ENCODE results near the gene CHKB. TPM values are rescaled to one million over a fixed set of nuclear protein-coding genes. Genes with fewer than 3 reads are reported as not detected.
A peak's percentile ranks its signal among the peaks of the same experiment; 100 is the strongest.

CHKB gene
- total RNA-seq, 1 donor from 2014 or later, result 88.7 TPM

DNA sequence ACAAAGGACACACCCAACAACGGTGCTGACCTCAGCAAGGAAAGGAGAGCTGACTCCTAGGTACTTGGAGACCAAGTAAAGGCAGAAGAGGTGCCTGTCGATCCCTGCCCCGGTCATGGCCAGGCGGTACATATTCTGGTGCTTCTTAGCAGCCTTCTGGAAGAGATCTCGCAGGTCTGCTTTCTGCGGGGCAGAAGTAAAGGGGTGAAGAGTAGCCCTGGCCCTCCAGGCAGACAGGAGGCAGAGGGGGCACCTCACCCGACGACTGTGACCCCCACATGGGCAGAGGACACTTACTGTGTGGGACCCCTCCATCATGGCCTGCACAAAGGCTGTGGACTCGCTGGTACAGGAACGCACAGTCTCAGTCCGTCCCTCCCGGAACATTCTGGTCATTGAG lies 11.8 kb downstream of the CHKB start:
- DNase-seq (ENCODE audit: low spot score), result no peak
- Mint-ChIP-seq H3K4me3 (no peak overlapping the region), H3K4me1 (ENCODE audit: low read depth) (no peaks in the 10 kb centered on the region), H3K9me3 (no peaks in the 10 kb centered on the region), H3K27ac (no peak overlapping the region), H3K36me3 (ENCODE audit: low read depth) (peaks cover 33% of the 10 kb centered on the region), H3K27me3 (ENCODE audit: insufficient read depth) (peaks cover 3% of the 10 kb centered on the region)
- intact Hi-C loops (cut with micrococcal nuclease), result no loop called here

DNA sequence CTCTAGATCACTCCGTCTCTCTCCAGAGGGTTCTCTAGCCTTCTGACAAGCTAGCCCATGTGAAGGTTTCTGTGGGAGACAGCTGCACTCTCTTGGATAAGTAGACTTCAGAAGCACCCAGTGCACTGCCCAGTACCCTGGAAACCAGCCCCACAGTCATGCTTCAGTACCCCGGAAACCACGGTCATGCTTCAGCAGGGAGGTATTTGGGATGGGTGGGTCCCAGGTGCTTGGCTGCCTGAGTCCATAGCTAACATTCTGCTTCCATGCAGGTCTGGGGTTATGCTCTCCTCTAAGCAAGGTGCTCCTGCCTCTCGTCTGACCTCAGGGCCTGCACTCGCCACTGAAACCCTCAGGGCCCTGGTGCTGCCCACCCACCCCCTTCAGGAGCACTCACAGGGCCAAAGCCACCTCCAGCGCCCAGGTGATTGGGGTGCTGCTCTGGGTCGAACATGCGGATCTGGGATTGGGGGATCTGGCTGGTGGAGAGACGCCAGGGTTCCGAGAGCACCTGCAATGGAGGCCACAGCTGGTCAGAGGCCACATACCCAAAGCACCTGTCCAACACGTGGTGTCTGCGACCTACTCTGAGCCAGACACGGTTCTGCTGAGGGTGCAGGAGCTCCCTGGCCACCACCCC lies 12.6 kb downstream of the CHKB start:
- Mint-ChIP-seq H3K4me3 (no peak overlapping the region), H3K9me3 (no peaks in the 10 kb centered on the region), H3K27ac (no peak overlapping the region), H3K27me3 (ENCODE audit: insufficient read depth) (peaks cover 3% of the 10 kb centered on the region), H3K4me1 (ENCODE audit: low read depth) (no peaks in the 10 kb centered on the region), H3K36me3 (ENCODE audit: low read depth) (peaks cover 27% of the 10 kb centered on the region)
- intact Hi-C loops (cut with micrococcal nuclease), result no loop called here
- no peak for DNase-seq (ENCODE audit: low spot score)

DNA sequence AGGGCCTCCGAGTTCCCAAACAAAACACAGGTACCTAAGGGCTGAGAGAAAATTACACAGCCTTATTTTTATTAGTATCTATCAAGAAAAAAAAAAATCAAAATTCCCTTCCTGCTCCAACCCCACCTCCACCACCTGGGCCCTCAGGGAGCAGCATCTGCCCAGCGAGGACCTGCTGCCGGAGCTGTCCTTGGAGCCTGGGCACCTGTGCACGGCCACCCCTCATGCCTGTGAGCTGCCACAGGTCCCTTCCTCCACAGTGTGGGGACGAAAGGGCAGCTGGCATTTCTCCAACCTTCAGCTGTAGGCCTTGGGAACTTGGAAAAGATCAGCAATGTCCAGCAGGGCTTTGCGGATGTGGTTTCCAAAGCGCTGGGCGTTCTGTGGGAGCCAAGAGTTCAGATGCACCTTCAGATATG lies 13.6 kb downstream of the CHKB start:
- no peak overlapping the region for H3K4me3 Mint-ChIP-seq
- no peak for DNase-seq (ENCODE audit: low spot score)
- H3K4me1 Mint-ChIP-seq (ENCODE audit: low read depth), result no peaks in the 10 kb centered on the region
- no peaks in the 10 kb centered on the region for H3K9me3 Mint-ChIP-seq
- peaks cover 27% of the 10 kb centered on the region for H3K36me3 Mint-ChIP-seq (ENCODE audit: low read depth)
- no peak overlapping the region for H3K27ac Mint-ChIP-seq
- intact Hi-C loops (cut with micrococcal nuclease), result no loop called here
- peaks cover 3% of the 10 kb centered on the region for H3K27me3 Mint-ChIP-seq (ENCODE audit: insufficient read depth)

GRCh38 chr22:50568626-50569025 lies 14.0 kb downstream of the CHKB start:
- intact Hi-C loops (cut with micrococcal nuclease), result no loop called here

DNA sequence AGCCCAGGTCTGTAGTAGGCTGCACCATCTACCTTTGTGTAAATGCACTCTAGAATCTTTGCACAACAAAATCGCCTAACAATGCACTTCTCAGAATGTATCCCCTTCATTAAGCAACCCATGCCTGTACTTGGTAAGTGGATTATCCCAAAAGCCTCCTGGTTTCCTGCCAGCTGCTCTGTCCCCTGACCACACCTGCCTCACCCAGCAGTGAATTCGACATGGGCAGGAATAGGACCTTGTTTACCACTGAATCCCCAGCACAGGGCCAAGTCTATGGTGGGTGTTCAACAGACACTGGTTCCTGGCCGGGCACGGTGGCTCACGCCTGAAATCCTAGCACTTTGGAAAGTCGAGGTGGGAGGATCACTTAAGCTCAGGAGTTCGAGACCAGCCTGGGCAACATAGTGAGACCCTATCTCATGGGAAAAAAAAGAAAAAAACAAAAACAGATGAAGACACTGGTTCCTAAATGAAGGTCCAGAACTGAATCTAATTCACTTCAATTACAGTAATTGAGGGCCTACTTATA lies 14.9 kb downstream of the CHKB start:
- Mint-ChIP-seq H3K4me3 (no peak overlapping the region), H3K4me1 (ENCODE audit: low read depth) (peaks cover 9% of the 10 kb centered on the region), H3K27me3 (ENCODE audit: insufficient read depth) (peaks cover 3% of the 10 kb centered on the region), H3K27ac (no peak overlapping the region), H3K36me3 (ENCODE audit: low read depth) (peaks cover 25% of the 10 kb centered on the region), H3K9me3 (no peaks in the 10 kb centered on the region)
- intact Hi-C loops (cut with micrococcal nuclease), result no loop called here
- DNase-seq (ENCODE audit: low spot score), result no peak

More at GRCh38 chr22:50568626-50569025, 14.0 kb downstream of the CHKB start:
- H3K36me3 Mint-ChIP-seq (ENCODE audit: low read depth), result peaks cover 27% of the 10 kb centered on the region
- no peak overlapping the region for H3K27ac Mint-ChIP-seq
- H3K4me1 Mint-ChIP-seq (ENCODE audit: low read depth), result peaks cover under 1% of the 10 kb centered on the region
- peaks cover 3% of the 10 kb centered on the region for H3K27me3 Mint-ChIP-seq (ENCODE audit: insufficient read depth)
- no peak overlapping the region for H3K4me3 Mint-ChIP-seq
- no peak for DNase-seq (ENCODE audit: low spot score)
- no peaks in the 10 kb centered on the region for H3K9me3 Mint-ChIP-seq

DNA sequence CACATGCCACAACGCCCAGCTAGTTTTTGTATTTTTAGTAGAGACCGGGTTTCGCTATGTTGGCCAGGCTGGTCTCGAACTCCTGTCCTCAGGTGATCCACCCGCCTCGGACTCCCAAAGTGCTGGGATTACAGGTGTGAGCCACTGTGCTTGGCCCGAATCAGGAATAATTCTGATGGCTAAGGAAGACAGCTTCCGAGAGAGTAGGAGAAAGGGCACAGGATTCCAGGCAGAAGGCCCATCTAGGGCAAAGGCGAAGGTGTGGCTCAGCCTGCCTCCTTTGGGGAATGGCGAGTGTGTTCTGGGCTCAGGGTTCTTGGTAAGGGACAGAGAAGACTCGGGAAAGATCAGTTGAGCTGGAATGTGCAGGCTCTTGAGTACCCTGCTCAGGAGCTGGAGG lies 18.4 kb downstream of the CHKB start:
- peaks cover 9% of the 10 kb centered on the region for H3K27me3 Mint-ChIP-seq (ENCODE audit: insufficient read depth)
- no peak for DNase-seq (ENCODE audit: low spot score)
- no peaks in the 10 kb centered on the region for H3K9me3 Mint-ChIP-seq
- intact Hi-C loops (cut with micrococcal nuclease), result no loop called here
- peaks cover 20% of the 10 kb centered on the region for H3K4me1 Mint-ChIP-seq (ENCODE audit: low read depth)
- no peak overlapping the region for H3K4me3 Mint-ChIP-seq
- peaks cover 7% of the 10 kb centered on the region for H3K36me3 Mint-ChIP-seq (ENCODE audit: low read depth)
- H3K27ac Mint-ChIP-seq, result no peak overlapping the region

- Mint-ChIP-seq H3K9me3 (no peaks in the 10 kb centered on the region), H3K27me3 (ENCODE audit: insufficient read depth) (peaks cover 9% of the 10 kb centered on the region), H3K4me1 (ENCODE audit: low read depth) (peaks cover 20% of the 10 kb centered on the region), H3K27ac (peak overlapping the region; percentile 77), H3K4me3 (peak overlapping the region; percentile 88), H3K36me3 (ENCODE audit: low read depth) (peaks cover 4% of the 10 kb centered on the region)
- intact Hi-C loops (cut with micrococcal nuclease), result loop anchor here (1.0 to 2.0 kb wide), 4 partner anchors 19 to 95 kb away; partner anchors contain the start of genes CHKB and NCAPH2
- no peak for DNase-seq (ENCODE audit: low spot score)
These were observed 19.1 kb downstream of the CHKB start for GRCh38 chr22:50563413-50564160.

- Mint-ChIP-seq H3K4me3 (peak within 1 kb of the TSS; percentile 88), H3K36me3 (ENCODE audit: low read depth) (peaks cover 2% of the 10 kb centered on the region), H3K27ac (peak within 1 kb of the TSS; percentile 77), H3K4me1 (ENCODE audit: low read depth) (peaks cover 20% of the 10 kb centered on the region), H3K9me3 (no peaks in the 10 kb centered on the region), H3K27me3 (ENCODE audit: insufficient read depth) (peaks cover 9% of the 10 kb centered on the region)
- intact Hi-C loops (cut with micrococcal nuclease), result loop anchor here (1.0 to 2.0 kb wide), 5 partner anchors 14 to 94 kb away; partner anchors contain the start of genes CHKB and NCAPH2
- DNase-seq (ENCODE audit: low spot score), result peak; percentile 98
These were observed 19.9 kb downstream of the CHKB start, which contains the start of gene SYCE3 for GRCh38 chr22:50562523-50563412. TSS of gene SYCE3 (minus strand) at chr22:50562919. CDS start at chr22:50556405, 6,514 bp downstream.

DNA sequence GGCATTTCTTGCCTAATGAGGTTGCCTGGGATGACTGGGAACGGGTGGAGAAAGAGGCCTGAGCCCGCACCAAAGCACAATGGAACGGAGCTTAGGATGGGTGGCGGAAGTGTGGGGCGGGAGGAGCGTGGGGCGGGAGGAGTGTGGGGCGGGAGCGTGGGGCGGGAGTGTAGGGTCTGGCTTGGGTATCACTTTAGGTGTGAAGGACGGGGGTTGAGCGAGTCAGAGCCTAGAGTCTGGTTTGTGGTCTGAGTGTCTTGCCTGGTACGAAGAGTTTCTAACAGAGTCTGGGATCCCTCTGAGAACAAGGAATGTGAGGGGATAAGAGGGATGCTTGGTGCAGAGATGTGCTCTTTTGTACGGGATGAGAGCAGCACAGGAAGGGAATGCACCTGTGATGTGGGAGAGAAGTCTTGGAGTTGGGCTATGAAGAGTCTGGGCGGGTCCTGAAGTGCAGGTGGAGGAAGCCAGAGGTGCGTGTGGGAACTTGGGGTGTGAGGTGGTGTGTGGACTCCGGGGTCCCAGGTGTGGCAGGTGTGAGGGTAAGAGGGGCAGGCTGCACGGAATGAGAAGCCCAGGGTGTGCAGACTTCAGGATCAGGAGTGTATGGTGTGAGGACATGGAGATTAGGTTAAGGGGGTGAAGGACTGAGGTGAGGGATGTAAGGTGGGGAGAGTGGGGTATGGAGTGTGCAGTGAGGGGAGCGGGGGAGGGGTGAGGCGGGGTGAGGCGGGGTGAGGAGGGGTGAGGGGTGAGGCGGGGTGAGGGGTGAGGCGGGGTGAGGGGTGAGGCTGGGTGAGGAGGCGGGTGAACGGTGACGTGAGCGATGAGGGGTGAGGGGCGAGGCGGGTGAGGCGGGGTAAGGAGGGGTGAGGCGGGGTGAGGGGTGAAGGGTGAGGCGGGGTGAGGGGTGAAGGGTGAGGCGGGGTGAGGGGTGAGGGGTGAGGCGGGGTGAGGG lies 21.0 kb downstream of the CHKB start:
- peaks cover 20% of the 10 kb centered on the region for H3K4me1 Mint-ChIP-seq (ENCODE audit: low read depth)
- peaks cover 9% of the 10 kb centered on the region for H3K27me3 Mint-ChIP-seq (ENCODE audit: insufficient read depth)
- H3K36me3 Mint-ChIP-seq (ENCODE audit: low read depth), result no peaks in the 10 kb centered on the region
- H3K9me3 Mint-ChIP-seq, result no peaks in the 10 kb centered on the region
- DNase-seq (ENCODE audit: low spot score), result no peak
- H3K27ac Mint-ChIP-seq, result peak overlapping the region; percentile 58
- intact Hi-C loops (cut with micrococcal nuclease), result loop anchor here (1.0 to 2.0 kb wide), 2 partner anchors 13 to 93 kb away; no protein-coding TSS in a partner anchor
- peak overlapping the region; percentile 71 for H3K4me3 Mint-ChIP-seq

GRCh38 chr22:50560034-50560433 lies 22.6 kb downstream of the CHKB start:
- intact Hi-C loops (cut with micrococcal nuclease), result no loop called here
- no peak for DNase-seq (ENCODE audit: low spot score)
- H3K9me3 Mint-ChIP-seq, result no peaks in the 10 kb centered on the region
- no peaks in the 10 kb centered on the region for H3K36me3 Mint-ChIP-seq (ENCODE audit: low read depth)
- H3K4me1 Mint-ChIP-seq (ENCODE audit: low read depth), result peaks cover 20% of the 10 kb centered on the region
- no peak overlapping the region for H3K4me3 Mint-ChIP-seq
- H3K27ac Mint-ChIP-seq, result no peak overlapping the region
- H3K27me3 Mint-ChIP-seq (ENCODE audit: insufficient read depth), result peaks cover 5% of the 10 kb centered on the region

GRCh38 chr22:50556703-50557102 lies 25.9 kb downstream of the CHKB start:
- Mint-ChIP-seq H3K4me1 (ENCODE audit: low read depth) (peaks cover 7% of the 10 kb centered on the region), H3K4me3 (no peak overlapping the region), H3K36me3 (ENCODE audit: low read depth) (no peaks in the 10 kb centered on the region), H3K27ac (no peak overlapping the region), H3K9me3 (no peaks in the 10 kb centered on the region), H3K27me3 (ENCODE audit: insufficient read depth) (peaks cover 8% of the 10 kb centered on the region)
- intact Hi-C loops (cut with micrococcal nuclease), result no loop called here
- no peak for DNase-seq (ENCODE audit: low spot score)
